ENCODE measurements around the gene FAM185A.
"Not testable (repeated sequence)": the region's sequence is repeated elsewhere in the genome, so short reads cannot be mapped to it uniquely, and the experiment has no call there.

Gene FAM185A

DNA sequence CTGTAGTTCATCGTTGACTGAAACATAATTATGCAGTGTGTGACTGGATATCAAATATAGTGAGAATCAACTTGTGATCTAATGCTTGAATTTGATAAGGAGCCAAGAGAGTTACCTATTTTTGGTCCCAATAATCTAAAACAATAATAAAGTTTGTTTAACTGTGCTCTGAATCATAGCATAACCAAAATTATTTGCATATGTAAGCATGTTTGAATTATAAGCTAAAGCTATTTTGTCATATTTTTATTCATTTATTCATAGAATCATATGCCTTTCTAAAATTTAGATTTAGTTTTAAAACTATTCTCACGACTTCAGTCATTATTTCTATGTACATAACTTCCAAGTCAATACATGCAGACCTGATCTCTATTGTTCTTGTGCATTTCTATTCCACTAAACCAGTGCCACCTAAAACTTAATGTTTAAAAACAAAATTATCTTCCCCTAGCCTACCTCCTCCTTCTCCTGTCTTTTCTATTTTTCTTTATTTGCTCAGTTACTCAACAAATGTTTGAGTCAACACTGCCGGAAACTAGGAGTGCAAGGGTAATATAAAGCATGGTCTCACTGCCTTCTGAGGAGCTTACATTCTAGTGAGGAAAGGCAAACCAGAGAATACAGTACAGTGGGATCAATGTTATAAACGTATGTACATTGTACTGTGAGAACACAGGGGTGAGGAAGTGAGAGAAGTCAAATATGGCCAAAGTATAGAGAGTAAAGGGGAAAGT is 41.7 kb downstream of the FAM185A start:
- not testable (repeated sequence) for H3K4me3 ChIP-seq (ENCODE audit: low read length); H3K9me3 ChIP-seq (ENCODE audit: insufficient read depth, low read depth, low read length); H3K27ac ChIP-seq (ENCODE audit: low read length)

GRCh38 chr7:102791367-102791766 is 42.6 kb downstream of the FAM185A start:
- H3K4me3 ChIP-seq (ENCODE audit: low read length); H3K9ac ChIP-seq (ENCODE audit: low read depth, low read length); H3K27me3 ChIP-seq (ENCODE audit: insufficient read depth, low read length); H3K9me3 ChIP-seq (ENCODE audit: insufficient read depth, low read depth, low read length); H3K27ac ChIP-seq (ENCODE audit: low read length); H3K4me1 ChIP-seq (ENCODE audit: insufficient read depth, low read length); H3K36me3 ChIP-seq (ENCODE audit: insufficient read depth, low read depth, low read length): not testable (repeated sequence)

More for the DNA sequence above, 41.7 kb downstream of the FAM185A start:
- H3K9ac ChIP-seq (ENCODE audit: low read depth, low read length); H3K27me3 ChIP-seq (ENCODE audit: insufficient read depth, low read length); H3K4me1 ChIP-seq (ENCODE audit: insufficient read depth, low read length); H3K36me3 ChIP-seq (ENCODE audit: insufficient read depth, low read depth, low read length): not testable (repeated sequence)

GRCh38 chr7:102791831-102792230 is 43.0 kb downstream of the FAM185A start:
- not testable (repeated sequence) for H3K27ac ChIP-seq (ENCODE audit: low read length); H3K4me1 ChIP-seq (ENCODE audit: insufficient read depth, low read length); H3K9ac ChIP-seq (ENCODE audit: low read depth, low read length); H3K9me3 ChIP-seq (ENCODE audit: insufficient read depth, low read depth, low read length); H3K4me3 ChIP-seq (ENCODE audit: low read length); H3K27me3 ChIP-seq (ENCODE audit: insufficient read depth, low read length); H3K36me3 ChIP-seq (ENCODE audit: insufficient read depth, low read depth, low read length)

DNA sequence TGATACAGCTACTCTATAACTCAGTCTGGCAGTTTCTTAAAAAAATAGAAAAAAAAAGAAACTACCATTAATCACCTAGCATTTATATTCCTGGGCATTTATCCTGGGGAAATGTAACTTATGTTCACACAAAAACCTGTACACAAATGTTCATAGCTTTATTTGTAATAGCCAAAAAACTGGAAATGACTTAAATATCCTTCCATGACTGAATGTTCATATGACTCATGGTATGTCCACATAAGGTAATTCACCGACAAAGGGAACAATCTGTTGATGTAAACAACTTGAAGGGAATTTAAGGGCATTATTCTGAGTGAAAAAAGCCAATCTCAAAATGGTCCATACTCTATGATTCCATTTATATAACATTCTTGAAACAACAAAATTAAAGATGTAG is 45.8 kb downstream of the FAM185A start:
- not testable (repeated sequence) for H3K27me3 ChIP-seq (ENCODE audit: insufficient read depth, low read length); H3K4me3 ChIP-seq (ENCODE audit: low read length); H3K27ac ChIP-seq (ENCODE audit: low read length); H3K9ac ChIP-seq (ENCODE audit: low read depth, low read length); H3K4me1 ChIP-seq (ENCODE audit: insufficient read depth, low read length); H3K9me3 ChIP-seq (ENCODE audit: insufficient read depth, low read depth, low read length); H3K36me3 ChIP-seq (ENCODE audit: insufficient read depth, low read depth, low read length)

- not testable (repeated sequence) for H3K9me3 ChIP-seq (ENCODE audit: insufficient read depth, low read depth, low read length); H3K4me1 ChIP-seq (ENCODE audit: insufficient read depth, low read length); H3K4me3 ChIP-seq (ENCODE audit: low read length); H3K36me3 ChIP-seq (ENCODE audit: insufficient read depth, low read depth, low read length); H3K27ac ChIP-seq (ENCODE audit: low read length); H3K27me3 ChIP-seq (ENCODE audit: insufficient read depth, low read length); H3K9ac ChIP-seq (ENCODE audit: low read depth, low read length)
These were observed 47.3 kb downstream of the FAM185A start for GRCh38 chr7:102795987-102796595.

GRCh38 chr7:102806613-102807012 is 57.8 kb downstream of the FAM185A start:
- Histone ChIP-seq H3K9ac (ENCODE audit: low read depth, low read length) (no peak overlapping the region), H3K4me1 (ENCODE audit: insufficient read depth, low read length) (no peaks in the 10 kb centered on the region), H3K27me3 (ENCODE audit: insufficient read depth, low read length) (no peaks in the 10 kb centered on the region), H3K4me3 (ENCODE audit: low read length) (no peak overlapping the region), H3K9me3 (ENCODE audit: insufficient read depth, low read depth, low read length) (peaks cover 5% of the 10 kb centered on the region; the same call in 1 of the 2 replicates), H3K27ac (ENCODE audit: low read length) (no peak overlapping the region), H3K36me3 (ENCODE audit: insufficient read depth, low read depth, low read length) (no peaks in the 10 kb centered on the region)

GRCh38 chr7:102810916-102811315 is 62.1 kb downstream of the FAM185A start:
- Histone ChIP-seq H3K9ac (ENCODE audit: low read depth, low read length) (no peak overlapping the region), H3K4me3 (ENCODE audit: low read length) (no peak overlapping the region), H3K27me3 (ENCODE audit: insufficient read depth, low read length) (no peaks in the 10 kb centered on the region), H3K4me1 (ENCODE audit: insufficient read depth, low read length) (no peaks in the 10 kb centered on the region), H3K9me3 (ENCODE audit: insufficient read depth, low read depth, low read length) (no peaks in the 10 kb centered on the region), H3K36me3 (ENCODE audit: insufficient read depth, low read depth, low read length) (no peaks in the 10 kb centered on the region), H3K27ac (ENCODE audit: low read length) (no peak overlapping the region)

DNA sequence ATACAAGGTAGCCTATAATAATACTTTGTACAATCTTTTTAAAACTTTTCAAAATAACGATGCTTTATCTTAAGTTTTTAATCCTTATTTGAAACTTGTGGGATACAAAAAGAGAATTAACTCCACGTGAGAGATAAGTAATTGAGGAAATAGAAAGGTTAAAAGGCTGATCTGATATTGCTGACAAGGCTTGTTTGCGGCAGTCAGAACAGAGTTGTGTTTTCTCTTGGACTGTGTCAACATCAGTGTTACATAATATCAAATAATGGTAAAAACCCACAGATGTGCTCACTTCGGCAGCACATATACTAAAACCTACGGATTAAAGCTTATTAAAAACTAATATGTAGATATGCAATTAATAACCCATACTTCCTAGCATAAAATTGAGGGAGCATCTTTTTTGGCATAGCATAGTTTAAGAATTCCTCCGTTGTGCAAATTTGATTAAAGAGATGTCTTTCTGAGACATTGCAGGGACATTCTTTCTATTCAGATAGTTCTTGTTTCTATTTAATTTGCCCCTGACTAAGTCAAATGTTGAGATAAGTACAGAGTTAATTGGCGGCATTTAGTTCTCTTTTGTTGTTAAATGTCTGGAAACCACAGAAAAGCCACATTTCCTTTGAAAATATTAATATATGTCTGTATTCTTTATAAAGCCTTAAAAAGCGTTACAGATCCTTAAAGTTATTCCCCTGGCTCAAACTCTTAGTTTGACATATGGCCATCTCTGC is 63.3 kb downstream of the FAM185A start:
- H3K4me3 ChIP-seq (ENCODE audit: low read length), result no peak overlapping the region
- H3K9ac ChIP-seq (ENCODE audit: low read depth, low read length), result no peak overlapping the region
- no peak overlapping the region for H3K27ac ChIP-seq (ENCODE audit: low read length)
- H3K4me1 ChIP-seq (ENCODE audit: insufficient read depth, low read length), result no peaks in the 10 kb centered on the region
- no peaks in the 10 kb centered on the region for H3K27me3 ChIP-seq (ENCODE audit: insufficient read depth, low read length)
- H3K9me3 ChIP-seq (ENCODE audit: insufficient read depth, low read depth, low read length), result no peaks in the 10 kb centered on the region
- H3K36me3 ChIP-seq (ENCODE audit: insufficient read depth, low read depth, low read length), result no peaks in the 10 kb centered on the region

DNA sequence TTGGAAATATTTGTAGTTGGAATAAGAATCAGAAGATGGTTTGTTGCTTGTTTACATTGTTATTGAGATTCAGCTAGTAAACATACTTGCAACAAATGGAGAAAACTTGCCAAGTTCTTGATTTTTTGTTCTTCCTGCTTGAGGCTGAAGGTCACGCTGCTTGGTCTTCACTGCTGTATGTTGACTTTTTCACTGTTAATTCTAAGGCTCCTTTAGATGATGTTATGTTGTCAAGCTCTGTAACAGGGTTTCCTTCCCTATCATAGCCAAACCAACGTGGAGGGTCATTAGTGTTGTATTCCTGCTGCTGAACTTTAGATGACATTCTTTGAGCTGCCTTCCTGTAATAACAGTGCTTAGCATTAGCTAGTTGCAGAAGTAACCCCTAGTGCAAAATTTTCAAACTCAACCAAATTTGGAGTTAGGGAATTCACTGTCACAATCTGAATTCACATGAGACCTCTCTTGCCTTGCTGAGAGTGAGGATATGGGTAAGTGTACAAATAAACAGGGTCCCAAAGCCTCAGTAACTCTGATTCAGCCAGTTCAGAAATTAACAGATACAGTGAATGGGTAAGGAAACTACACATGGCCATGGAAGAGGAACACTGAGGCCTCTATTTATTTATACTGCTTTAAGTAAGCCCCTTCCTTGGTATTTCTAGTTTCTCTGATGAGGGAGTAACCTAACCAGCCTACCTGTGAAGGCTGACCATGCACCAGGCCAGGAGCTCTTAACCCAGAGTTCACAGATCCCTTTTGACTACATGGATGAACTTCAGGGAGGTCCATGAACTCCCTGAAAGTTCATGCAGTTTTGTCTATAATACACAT is 64.6 kb downstream of the FAM185A start:
- Histone ChIP-seq H3K36me3 (ENCODE audit: insufficient read depth, low read depth, low read length) (no peaks in the 10 kb centered on the region), H3K27me3 (ENCODE audit: insufficient read depth, low read length) (no peaks in the 10 kb centered on the region), H3K9me3 (ENCODE audit: insufficient read depth, low read depth, low read length) (no peaks in the 10 kb centered on the region), H3K9ac (ENCODE audit: low read depth, low read length) (no peak overlapping the region), H3K4me3 (ENCODE audit: low read length) (no peak overlapping the region), H3K27ac (ENCODE audit: low read length) (no peak overlapping the region), H3K4me1 (ENCODE audit: insufficient read depth, low read length) (no peaks in the 10 kb centered on the region)

DNA sequence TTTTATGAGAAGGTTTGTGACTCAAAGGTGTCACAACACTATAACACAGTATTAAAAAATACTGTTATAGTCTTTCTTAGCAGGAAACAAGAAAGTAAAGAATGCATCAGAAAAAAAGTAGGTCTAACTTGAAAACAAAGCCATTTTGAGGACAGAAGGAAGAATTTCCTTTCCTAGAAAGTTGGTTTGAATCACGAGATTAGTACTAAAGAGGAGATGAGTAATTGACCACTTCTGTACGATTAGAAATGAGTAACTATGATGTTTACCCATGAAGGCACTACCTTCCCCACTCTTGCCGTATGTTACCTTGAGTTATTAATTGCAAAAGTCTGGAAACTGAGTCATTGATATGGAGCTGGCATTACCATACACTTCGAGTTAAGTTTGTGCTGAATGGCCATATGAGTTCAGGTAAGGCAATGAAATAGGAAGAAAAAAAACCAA is 65.2 kb downstream of the FAM185A start:
- Histone ChIP-seq H3K27me3 (ENCODE audit: insufficient read depth, low read length) (no peaks in the 10 kb centered on the region), H3K9me3 (ENCODE audit: insufficient read depth, low read depth, low read length) (no peaks in the 10 kb centered on the region), H3K9ac (ENCODE audit: low read depth, low read length) (no peak overlapping the region), H3K36me3 (ENCODE audit: insufficient read depth, low read depth, low read length) (no peaks in the 10 kb centered on the region), H3K4me1 (ENCODE audit: insufficient read depth, low read length) (no peaks in the 10 kb centered on the region), H3K4me3 (ENCODE audit: low read length) (no peak overlapping the region), H3K27ac (ENCODE audit: low read length) (no peak overlapping the region)

DNA sequence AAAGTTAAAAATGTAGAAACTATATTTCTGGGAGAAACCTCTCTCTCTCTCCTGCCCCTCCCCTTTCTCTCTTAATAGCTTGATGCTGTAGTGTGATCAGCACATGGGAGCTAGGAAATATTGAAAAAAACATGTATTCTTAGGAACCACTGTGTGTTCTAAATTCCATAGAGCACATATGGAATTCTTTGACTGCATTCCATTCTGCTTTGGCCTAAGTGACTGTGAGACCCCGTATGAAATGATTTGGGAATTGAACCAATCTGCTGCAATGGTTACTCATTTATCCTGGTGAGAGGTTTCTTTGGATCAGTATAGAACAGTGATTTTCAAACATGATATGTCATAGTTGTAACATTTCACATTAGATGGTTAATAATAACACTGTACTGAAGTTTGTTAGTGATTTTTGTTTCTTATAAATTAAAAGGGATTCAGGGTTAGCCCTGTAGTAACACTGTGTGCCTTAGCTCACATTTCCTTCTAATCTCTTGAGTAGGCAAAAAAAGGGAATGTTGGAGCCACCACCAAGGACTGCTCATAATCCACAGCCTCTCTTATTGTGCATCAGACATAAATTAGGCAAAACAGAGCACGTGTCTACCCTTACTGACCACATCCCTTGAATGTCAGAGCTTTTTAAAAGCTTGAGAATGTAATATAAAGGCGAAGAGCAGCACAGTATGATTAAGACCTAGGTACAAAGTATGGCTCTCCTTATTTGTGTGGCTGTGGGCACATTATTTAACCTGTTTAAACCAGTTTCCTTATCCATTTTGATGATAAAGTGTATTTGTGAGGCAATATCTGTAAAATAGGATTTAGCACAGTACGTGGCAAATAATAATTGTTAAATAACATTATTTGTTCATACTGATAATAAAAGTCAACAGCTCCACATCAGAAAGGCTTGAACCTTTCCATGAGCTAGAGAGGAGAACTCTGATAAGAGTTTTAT is 69.1 kb downstream of the FAM185A start:
- Histone ChIP-seq H3K36me3 (ENCODE audit: insufficient read depth, low read depth, low read length) (no peaks in the 10 kb centered on the region), H3K4me3 (ENCODE audit: low read length) (no peak overlapping the region), H3K4me1 (ENCODE audit: insufficient read depth, low read length) (no peaks in the 10 kb centered on the region), H3K9me3 (ENCODE audit: insufficient read depth, low read depth, low read length) (no peaks in the 10 kb centered on the region), H3K27ac (ENCODE audit: low read length) (no peak overlapping the region), H3K9ac (ENCODE audit: low read depth, low read length) (no peak overlapping the region), H3K27me3 (ENCODE audit: insufficient read depth, low read length) (no peaks in the 10 kb centered on the region)

Measured in iPS-20b (cell line).